Ovary (tissue), 3 donors: ENCODE data around the gene DTL.

Experiments
- CTCF ChIP-seq, 3 donors: fragments of 450-650 bp in 2 of 3; fragments of 200-600 bp in 1 of 3; IDR thresholded peaks; one replicate each; pipeline versions ENCODE4 v1.5.1 to v1.8.0; 2016 to 2022; ENCODE audit warnings: antibody characterized with exemption in 3 of 3, mild to moderate bottlenecking in 1 of 3
- EP300 ChIP-seq: sonication (generic); formaldehyde crosslinking; IDR thresholded peaks from one replicate; pipeline ENCODE4 v1.6.1; 2017; ENCODE audit warnings: antibody characterized with exemption
- POLR2A ChIP-seq: fragments of 450-650 bp; IDR thresholded peaks from one replicate; pipeline ENCODE4 v1.6.1; 2017; ENCODE audit warnings: antibody characterized with exemption, mild to moderate bottlenecking, moderate library complexity
- donor health status: DM: no; HTN: no; CAD: no.

GRCh38 chr1:212053993-212054392, 18.4 kb downstream of the DTL start:
- no peak for TF ChIP-seq CTCF (IDR thresholded peaks at IDR 0.05)
- TF ChIP-seq POLR2A = no peak
- no peak for TF ChIP-seq EP300
